Epithelial cell of esophagus (primary cell): ENCODE data around the gene ZCWPW1.

Experiments used
- DNase-seq: peaks from one replicate; pipeline ENCODE4 v3.0.0; 2010; ENCODE audit warnings: low read depth
- H3K4me3 ChIP-seq: 2 replicates; pipeline ENCODE4 v1.5.1; 2011; ENCODE audit warnings: mild to moderate bottlenecking, low read length, control low read depth
- TF ChIP-seq, protein P1 (sequence below): IDR thresholded peaks from 2 replicates; pipeline ENCODE4 v1.5.1; 2011; ENCODE audit warnings: low read depth, mild to moderate bottlenecking, low read length, control low read depth, inconsistent platforms; ENCODE audit not compliant: insufficient read depth; ENCODE audit errors: missing control alignments

ZCWPW1 gene

DNA sequence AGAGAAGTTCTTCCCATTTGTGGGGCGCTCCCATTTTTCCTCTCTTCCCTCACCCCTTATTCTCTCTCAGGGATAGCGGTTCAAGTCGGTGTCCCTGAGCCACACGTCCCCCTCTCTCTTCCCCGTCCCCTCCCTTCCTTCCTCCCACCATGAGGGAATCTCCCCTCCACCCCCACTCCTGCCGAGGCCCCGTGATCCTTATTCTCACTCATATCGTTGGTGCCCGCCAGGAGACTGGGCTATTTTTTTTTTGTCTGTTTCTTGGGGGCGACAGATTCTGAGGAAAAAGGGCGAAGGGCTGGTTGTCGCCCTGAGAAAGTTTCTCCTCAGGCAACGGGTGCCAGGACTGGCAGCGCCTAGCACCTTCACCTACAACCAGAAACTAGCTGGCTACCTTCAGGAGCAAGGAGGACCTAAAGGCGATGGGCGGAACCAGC lies 723 bp downstream of the ZCWPW1 start:
- TF ChIP-seq, protein P1, sequence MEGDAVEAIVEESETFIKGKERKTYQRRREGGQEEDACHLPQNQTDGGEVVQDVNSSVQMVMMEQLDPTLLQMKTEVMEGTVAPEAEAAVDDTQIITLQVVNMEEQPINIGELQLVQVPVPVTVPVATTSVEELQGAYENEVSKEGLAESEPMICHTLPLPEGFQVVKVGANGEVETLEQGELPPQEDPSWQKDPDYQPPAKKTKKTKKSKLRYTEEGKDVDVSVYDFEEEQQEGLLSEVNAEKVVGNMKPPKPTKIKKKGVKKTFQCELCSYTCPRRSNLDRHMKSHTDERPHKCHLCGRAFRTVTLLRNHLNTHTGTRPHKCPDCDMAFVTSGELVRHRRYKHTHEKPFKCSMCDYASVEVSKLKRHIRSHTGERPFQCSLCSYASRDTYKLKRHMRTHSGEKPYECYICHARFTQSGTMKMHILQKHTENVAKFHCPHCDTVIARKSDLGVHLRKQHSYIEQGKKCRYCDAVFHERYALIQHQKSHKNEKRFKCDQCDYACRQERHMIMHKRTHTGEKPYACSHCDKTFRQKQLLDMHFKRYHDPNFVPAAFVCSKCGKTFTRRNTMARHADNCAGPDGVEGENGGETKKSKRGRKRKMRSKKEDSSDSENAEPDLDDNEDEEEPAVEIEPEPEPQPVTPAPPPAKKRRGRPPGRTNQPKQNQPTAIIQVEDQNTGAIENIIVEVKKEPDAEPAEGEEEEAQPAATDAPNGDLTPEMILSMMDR, result no peak
- peak overlapping the region; percentile 86 for H3K4me3 ChIP-seq
- no peak for DNase-seq

DNA sequence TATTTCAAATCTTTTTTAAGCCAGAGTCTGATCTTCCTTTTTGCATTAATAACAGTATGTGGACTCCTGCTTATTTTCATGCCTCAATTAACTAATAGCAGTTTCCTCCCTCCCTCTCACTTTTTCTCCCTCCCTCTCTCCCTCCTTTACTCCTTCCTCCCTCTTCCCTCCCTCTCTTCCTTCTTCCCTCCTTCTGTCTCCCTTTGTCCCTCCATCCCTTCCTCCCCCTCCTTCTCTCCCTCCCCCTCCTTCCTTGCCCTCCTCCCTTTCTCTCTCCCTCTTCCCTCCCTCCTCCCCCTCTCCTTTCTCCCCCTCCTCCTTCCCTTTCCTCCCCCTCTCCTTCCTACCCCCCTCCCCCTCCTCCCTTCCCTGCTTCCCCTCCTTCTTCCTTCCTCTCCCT lies 2.0 kb downstream of the ZCWPW1 start:
- TF ChIP-seq, protein P1, result no peak
- H3K4me3 ChIP-seq, result no peak overlapping the region
- DNase-seq, result no peak

DNA sequence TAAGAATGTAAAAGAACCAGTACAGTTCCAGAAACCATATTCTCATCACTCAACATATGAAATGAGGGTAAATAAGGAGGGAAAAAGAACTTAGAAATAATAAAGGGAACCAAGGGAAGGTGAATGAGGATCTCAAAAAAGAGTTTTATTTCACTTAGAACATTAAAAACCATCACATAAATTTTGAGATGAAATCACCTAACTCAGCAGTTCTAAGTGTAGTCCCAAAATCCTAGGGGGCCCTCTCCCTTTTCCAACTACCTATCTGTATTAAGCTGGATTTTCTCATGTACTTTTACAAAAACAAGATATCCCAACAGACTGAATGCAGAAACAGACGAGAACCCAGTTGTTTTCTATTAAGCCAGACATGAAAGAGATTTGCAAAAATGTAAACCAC lies 3.2 kb downstream of the ZCWPW1 start:
- TF ChIP-seq, protein P1, result no peak
- no peak for DNase-seq
- no peak overlapping the region for H3K4me3 ChIP-seq

DNA sequence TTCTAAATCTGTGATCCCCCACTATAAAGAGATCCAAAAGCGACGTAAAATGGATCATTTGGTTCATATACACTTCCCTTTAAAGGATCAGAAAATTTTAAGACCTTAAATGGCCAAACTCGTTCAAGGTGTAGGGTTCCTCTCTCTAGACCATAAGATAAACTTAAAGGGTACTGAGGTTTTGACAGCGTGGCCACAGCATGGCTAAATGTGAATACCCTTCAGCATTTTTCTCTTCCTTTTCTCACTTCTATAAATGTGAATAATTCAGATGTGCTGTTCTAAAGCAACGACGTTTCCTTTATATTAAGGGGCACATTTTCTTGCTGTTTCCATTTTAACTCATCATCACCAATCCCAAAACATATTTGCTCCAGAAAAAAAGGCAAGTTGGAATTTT lies 5.2 kb downstream of the ZCWPW1 start:
- no peak overlapping the region for H3K4me3 ChIP-seq
- DNase-seq, result no peak
- TF ChIP-seq, protein P1, result no peak

DNA sequence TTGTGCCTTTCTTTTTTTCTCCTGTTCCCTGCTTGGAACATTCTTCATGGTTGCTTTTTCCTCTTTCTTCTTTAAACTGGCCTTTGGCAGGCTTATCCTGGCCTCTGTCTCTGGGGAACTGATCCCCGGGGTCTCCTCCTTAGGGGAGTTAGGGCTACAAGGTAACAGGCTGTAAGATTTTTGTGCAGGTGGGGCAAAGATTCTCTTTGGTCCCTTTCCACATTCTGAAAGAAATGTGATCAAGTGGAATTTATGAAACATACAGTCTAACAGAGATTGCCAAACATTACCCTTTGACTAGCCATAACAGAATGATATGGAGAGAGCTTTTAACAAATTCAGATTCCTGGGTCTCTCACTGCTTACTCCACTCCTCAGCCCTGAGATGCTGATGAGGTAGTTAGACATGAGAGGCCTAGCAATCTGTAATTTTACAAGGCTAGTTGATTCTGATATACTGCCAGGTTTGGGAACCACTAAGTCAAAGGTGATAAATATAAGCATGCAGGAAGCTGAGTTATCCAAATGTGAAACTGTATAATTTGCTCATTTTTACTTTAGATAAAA lies 8.8 kb downstream of the ZCWPW1 start:
- DNase-seq, result no peak
- no peak overlapping the region for H3K4me3 ChIP-seq
- TF ChIP-seq, protein P1, result no peak

DNA sequence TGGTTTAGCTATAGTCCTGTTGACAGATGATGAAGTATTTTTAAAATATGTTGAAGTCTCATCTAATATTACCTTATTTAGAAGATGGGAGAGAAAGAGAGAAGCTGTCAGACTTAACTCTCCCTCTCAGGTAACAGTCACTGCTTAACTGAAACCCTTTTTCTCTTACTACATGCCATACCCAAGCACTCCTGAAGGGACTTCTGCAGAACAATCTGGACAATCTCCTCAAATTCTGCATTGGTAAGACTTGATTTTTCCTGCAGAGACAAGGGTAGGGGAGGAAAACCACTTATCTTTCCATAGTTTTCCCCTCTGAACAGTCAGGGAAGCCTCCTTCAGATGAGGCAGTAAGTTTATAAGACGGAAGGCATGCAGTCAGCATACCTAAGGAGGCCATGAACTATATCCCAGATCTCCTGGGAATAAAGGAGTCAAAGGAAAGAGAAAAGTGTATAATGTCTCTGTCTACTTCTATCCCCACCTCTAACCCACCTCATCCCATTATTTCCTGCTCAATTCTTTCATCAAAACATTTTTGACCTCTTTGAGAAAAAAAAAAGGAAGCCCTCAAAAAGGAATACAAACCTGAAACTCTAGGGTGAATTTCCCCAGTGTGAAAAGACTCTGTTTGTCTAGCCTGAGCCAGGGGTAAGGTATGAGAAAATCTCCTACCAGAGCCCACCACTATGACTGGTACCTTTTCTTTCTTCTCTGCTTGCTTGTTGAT lies 9.4 kb downstream of the ZCWPW1 start:
- DNase-seq, result no peak
- TF ChIP-seq, protein P1, result peak; percentile 7
- no peak overlapping the region for H3K4me3 ChIP-seq

DNA sequence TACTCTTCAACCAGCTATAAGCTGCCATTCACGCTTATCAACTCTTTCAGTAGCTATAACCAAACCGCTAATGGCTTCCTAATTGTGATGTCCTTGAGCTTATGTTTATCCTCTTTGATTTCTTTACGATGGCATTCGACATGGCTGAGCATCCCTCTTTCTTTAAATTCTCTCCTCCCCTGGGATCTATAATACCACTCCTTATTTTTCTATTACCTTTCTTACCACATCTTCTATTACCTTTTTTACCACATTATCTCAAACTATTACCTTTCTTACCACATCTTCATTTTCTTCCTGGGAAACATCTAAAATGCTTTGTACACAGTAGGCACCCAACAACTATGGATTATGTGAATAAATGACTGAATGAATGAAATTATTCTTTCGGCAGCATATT lies 13.1 kb downstream of the ZCWPW1 start:
- no peak overlapping the region for H3K4me3 ChIP-seq
- TF ChIP-seq, protein P1, result no peak
- no peak for DNase-seq
